ENCODE results near the gene NQO2.

The NQO2 gene

GRCh38 chr6:2989332-2990247 is 10.1 kb upstream of the NQO2 start:
- DNase-seq (ENCODE audit: extremely low spot score), result peak; percentile 71
- CTCF ChIA-PET, result interaction anchor here (1.0 to 8.8 kb wide), 5 partner anchors 18 to 239 kb away, joined by 3 to 64 read pairs (median 5); partner anchors contain the start of gene MYLK4
- POLR2A ChIA-PET, result interaction anchor here (0.5 to 5.0 kb wide), 38 partner anchors 9 to 1031 kb away, joined by 3 to 30 read pairs (median 4); partner anchors contain the start of genes NQO2, RIPK1, SERPINB1 and SERPINB6
- TF ChIP-seq FOXM1 (IDR thresholded peaks at IDR 0.05; ENCODE audit: borderline replicate concordance) (no peak), FOXK2 (IDR thresholded peaks at IDR 0.05) (peak; percentile 79; the same call in 1 of the 2 replicates), FOXA1 (IDR thresholded peaks at IDR 0.05) (no peak), BHLHE40 (IDR thresholded peaks at IDR 0.05; ENCODE audit: borderline replicate concordance) (peak; percentile 90), ZNF384 (IDR thresholded peaks at IDR 0.05) (no peak), CTBP1 (IDR thresholded peaks at IDR 0.05; ENCODE audit: borderline replicate concordance) (0 out of 2 replicates have a peak, but pooled peaks have one; percentile 9), NFRKB (IDR thresholded peaks at IDR 0.05) (peak; percentile 76), ELF4 (IDR thresholded peaks at IDR 0.05) (0 out of 2 replicates have a peak, but pooled peaks have one; percentile 27), SP1 (IDR thresholded peaks at IDR 0.05) (no peak), LEF1 (IDR thresholded peaks at IDR 0.05; ENCODE audit: borderline replicate concordance) (no peak), HDGF (IDR thresholded peaks at IDR 0.05; ENCODE audit: borderline replicate concordance) (no peak), ARNT (IDR thresholded peaks at IDR 0.05) (no peak), SUZ12 (IDR thresholded peaks at IDR 0.05) (no peak)
- TF ChIP-seq, protein P1, sequence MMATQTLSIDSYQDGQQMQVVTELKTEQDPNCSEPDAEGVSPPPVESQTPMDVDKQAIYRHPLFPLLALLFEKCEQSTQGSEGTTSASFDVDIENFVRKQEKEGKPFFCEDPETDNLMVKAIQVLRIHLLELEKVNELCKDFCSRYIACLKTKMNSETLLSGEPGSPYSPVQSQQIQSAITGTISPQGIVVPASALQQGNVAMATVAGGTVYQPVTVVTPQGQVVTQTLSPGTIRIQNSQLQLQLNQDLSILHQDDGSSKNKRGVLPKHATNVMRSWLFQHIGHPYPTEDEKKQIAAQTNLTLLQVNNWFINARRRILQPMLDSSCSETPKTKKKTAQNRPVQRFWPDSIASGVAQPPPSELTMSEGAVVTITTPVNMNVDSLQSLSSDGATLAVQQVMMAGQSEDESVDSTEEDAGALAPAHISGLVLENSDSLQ (IDR thresholded peaks at IDR 0.05), result no peak

GRCh38 chr6:2990248-2990931 is 9.3 kb upstream of the NQO2 start:
- DNase-seq (ENCODE audit: extremely low spot score), result no peak
- TF ChIP-seq L3MBTL2 (conservative IDR thresholded peaks at IDR 0.05) (no peak), FOXM1 (IDR thresholded peaks at IDR 0.05; ENCODE audit: borderline replicate concordance) (no peak), ARNT (IDR thresholded peaks at IDR 0.05) (no peak), FOXA1 (IDR thresholded peaks at IDR 0.05) (no peak), FOXK2 (IDR thresholded peaks at IDR 0.05) (no peak), ELF4 (IDR thresholded peaks at IDR 0.05) (no peak), CTBP1 (IDR thresholded peaks at IDR 0.05; ENCODE audit: borderline replicate concordance) (no peak), SUZ12 (IDR thresholded peaks at IDR 0.05) (no peak), HDGF (IDR thresholded peaks at IDR 0.05; ENCODE audit: borderline replicate concordance) (no peak), LEF1 (IDR thresholded peaks at IDR 0.05; ENCODE audit: borderline replicate concordance) (no peak), TARDBP (IDR thresholded peaks at IDR 0.05) (no peak), NFRKB (IDR thresholded peaks at IDR 0.05) (no peak), ZNF384 (IDR thresholded peaks at IDR 0.05) (no peak), SP1 (IDR thresholded peaks at IDR 0.05) (no peak)
- CTCF ChIA-PET, result interaction anchor here (1.0 to 8.8 kb wide), 4 partner anchors 38 to 240 kb away, joined by 3 to 64 read pairs (median 9); partner anchors contain the start of gene MYLK4
- POLR2A ChIA-PET, result interaction anchor here (0.9 to 5.0 kb wide), 24 partner anchors 9 to 252 kb away, joined by 3 to 30 read pairs (median 5); partner anchors contain the start of genes NQO2, RIPK1, SERPINB1 and SERPINB6

DNA sequence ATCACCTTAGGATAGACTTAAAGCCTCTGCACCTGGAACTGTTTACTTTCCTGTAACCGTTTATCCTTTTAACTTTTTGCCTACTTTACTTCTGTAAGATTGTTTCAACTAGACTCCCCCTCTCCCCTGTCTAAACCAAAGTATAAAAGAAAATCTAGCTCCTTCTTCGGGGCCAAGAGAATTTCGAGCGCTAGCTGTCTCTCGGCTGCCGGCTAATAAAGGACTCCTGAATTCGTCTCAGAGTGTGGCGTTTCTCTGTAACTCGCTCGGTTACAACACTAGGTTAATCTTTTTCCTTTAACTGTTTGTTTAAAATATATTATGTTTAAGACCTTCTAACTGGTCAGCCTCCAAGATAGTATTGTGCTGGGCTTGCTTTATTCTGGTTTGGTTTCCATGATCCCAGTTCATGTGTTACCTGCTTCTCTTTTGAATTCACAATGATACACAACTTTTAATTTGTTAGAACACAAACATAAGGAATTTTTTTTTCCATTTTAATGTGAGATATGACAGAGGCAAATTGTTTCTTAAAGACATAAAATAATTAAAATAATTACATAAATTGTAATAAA is 8.7 kb upstream of the NQO2 start:
- ChIA-PET CTCF (interaction anchor here (2.7 to 8.8 kb wide), 2 partner anchors 39 to 200 kb away, joined by 13 to 64 read pairs; no protein-coding TSS in a partner anchor), POLR2A (interaction anchor here (1.0 to 5.0 kb wide), 13 partner anchors 9 to 173 kb away, joined by 3 to 30 read pairs (median 8); partner anchors contain the start of genes NQO2, RIPK1 and SERPINB6)
- TF ChIP-seq CTBP1 (IDR thresholded peaks at IDR 0.05; ENCODE audit: borderline replicate concordance), result no peak
- TF ChIP-seq ELF4 (IDR thresholded peaks at IDR 0.05), result no peak
- TF ChIP-seq TARDBP (IDR thresholded peaks at IDR 0.05), result no peak
- TF ChIP-seq FOXK2 (IDR thresholded peaks at IDR 0.05), result no peak
- TF ChIP-seq L3MBTL2 (conservative IDR thresholded peaks at IDR 0.05), result no peak
- TF ChIP-seq ARNT (IDR thresholded peaks at IDR 0.05), result no peak
- TF ChIP-seq FOXM1 (IDR thresholded peaks at IDR 0.05; ENCODE audit: borderline replicate concordance), result no peak
- TF ChIP-seq BHLHE40 (IDR thresholded peaks at IDR 0.05; ENCODE audit: borderline replicate concordance), result no peak
- no peak for TF ChIP-seq FOXA1 (IDR thresholded peaks at IDR 0.05)
- no peak for TF ChIP-seq SUZ12 (IDR thresholded peaks at IDR 0.05)
- TF ChIP-seq, protein P1 (IDR thresholded peaks at IDR 0.05), result no peak
- no peak for TF ChIP-seq HDGF (IDR thresholded peaks at IDR 0.05; ENCODE audit: borderline replicate concordance)
- no peak for TF ChIP-seq SP1 (IDR thresholded peaks at IDR 0.05)
- TF ChIP-seq LEF1 (IDR thresholded peaks at IDR 0.05; ENCODE audit: borderline replicate concordance), result no peak
- no peak for TF ChIP-seq ZNF384 (IDR thresholded peaks at IDR 0.05)
- TF ChIP-seq NFRKB (IDR thresholded peaks at IDR 0.05), result no peak
- DNase-seq (ENCODE audit: extremely low spot score), result no peak

GRCh38 chr6:2992330-2992979 is 7.2 kb upstream of the NQO2 start:
- TF ChIP-seq, protein P1 (IDR thresholded peaks at IDR 0.05), result no peak
- TF ChIP-seq TARDBP (IDR thresholded peaks at IDR 0.05) (no peak), CTBP1 (IDR thresholded peaks at IDR 0.05; ENCODE audit: borderline replicate concordance) (no peak), ELF4 (IDR thresholded peaks at IDR 0.05) (no peak), SUZ12 (IDR thresholded peaks at IDR 0.05) (no peak), ARNT (IDR thresholded peaks at IDR 0.05) (no peak), LEF1 (IDR thresholded peaks at IDR 0.05; ENCODE audit: borderline replicate concordance) (no peak)
- CTCF ChIA-PET, result interaction anchor here (8.8 kb wide), 1 partner anchor 41 kb away, joined by 64 read pairs; no protein-coding TSS in a partner anchor
- no peak for DNase-seq (ENCODE audit: extremely low spot score)
- POLR2A ChIA-PET, result no interaction called here
